ENCODE results near the gene CREB5.

DNA sequence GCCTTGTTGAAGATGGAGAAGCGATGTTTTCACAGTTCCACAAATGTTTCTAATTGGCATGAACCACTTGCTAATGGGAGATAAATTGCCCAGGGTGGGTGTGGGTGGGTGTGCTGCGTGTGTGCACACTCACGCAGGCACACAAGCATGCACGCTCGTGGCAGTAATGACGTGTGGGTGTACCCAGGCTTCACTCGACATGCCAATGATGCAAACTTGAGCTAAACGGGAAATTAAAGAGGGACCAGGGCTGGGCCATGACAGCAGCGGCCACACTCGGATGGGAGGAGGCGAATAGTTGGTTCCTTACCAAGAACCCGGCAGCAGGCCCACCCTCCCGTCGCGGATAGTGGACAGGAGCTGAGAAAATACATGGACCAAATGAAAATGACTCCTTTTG is 386.0 kb downstream of the CREB5 start:
- TF ChIP-seq POLR2AphosphoS5 (IDR thresholded peaks at IDR 0.05) = no peak
- TF ChIP-seq, protein P1, sequence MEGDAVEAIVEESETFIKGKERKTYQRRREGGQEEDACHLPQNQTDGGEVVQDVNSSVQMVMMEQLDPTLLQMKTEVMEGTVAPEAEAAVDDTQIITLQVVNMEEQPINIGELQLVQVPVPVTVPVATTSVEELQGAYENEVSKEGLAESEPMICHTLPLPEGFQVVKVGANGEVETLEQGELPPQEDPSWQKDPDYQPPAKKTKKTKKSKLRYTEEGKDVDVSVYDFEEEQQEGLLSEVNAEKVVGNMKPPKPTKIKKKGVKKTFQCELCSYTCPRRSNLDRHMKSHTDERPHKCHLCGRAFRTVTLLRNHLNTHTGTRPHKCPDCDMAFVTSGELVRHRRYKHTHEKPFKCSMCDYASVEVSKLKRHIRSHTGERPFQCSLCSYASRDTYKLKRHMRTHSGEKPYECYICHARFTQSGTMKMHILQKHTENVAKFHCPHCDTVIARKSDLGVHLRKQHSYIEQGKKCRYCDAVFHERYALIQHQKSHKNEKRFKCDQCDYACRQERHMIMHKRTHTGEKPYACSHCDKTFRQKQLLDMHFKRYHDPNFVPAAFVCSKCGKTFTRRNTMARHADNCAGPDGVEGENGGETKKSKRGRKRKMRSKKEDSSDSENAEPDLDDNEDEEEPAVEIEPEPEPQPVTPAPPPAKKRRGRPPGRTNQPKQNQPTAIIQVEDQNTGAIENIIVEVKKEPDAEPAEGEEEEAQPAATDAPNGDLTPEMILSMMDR (IDR thresholded peaks at IDR 0.05) = no peak
- TF ChIP-seq POLR2A (IDR thresholded peaks at IDR 0.05) = no peak
- no peak for TF ChIP-seq EP300 (IDR thresholded peaks at IDR 0.05)
